Activated CD8-positive, alpha-beta memory T cell treated with anti-CD3 and anti-CD28 coated beads for 1 hour (primary cell): ENCODE results near the gene OSER1.

Experiments
- DNase-seq, 2 donors: peaks; one replicate each; pipeline ENCODE4 v3.0.0-alpha.2; 2020; ENCODE audit warnings: low read depth in 1 of 2; ENCODE audit errors: extremely low read depth in 1 of 2

Gene OSER1

DNA sequence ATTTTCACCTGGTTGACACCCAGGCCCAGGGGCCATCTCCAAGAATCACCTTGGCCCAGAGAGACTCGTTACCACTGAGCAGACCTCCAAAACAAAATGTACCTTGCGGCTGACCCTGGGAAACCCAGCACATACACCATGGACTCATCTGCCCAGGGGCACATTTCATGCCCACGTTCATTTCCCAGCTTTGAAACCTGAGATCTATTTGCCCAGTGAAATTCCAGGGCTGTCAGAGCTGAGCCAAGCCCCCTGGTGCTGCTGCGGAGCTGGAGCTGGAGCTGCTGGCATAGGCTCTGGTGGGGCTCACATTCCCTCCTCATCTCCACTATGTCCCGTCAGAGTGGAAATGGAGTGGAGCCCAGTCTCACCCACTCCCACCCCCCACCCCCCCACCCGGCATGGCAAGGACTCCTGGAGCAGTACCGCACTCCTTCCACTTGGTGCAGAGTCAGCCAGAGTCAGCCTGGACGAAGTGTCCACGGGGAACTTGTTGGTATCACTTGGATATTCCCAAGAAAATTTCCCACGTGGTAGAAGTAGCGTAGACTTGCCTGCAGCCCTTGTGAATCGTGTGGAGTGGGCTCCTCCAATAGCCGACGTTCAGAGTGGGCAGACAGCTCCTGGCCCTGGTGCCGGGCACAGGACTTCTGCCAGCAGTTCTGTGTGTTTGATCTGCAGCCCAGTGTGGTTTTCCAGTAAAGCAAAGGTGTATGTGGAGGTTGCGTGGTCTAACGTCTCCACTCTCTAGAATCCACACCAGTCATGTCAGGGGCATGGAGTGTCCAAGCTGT, 18.1 kb upstream of the OSER1 start:
- DNase-seq = no peak

DNA sequence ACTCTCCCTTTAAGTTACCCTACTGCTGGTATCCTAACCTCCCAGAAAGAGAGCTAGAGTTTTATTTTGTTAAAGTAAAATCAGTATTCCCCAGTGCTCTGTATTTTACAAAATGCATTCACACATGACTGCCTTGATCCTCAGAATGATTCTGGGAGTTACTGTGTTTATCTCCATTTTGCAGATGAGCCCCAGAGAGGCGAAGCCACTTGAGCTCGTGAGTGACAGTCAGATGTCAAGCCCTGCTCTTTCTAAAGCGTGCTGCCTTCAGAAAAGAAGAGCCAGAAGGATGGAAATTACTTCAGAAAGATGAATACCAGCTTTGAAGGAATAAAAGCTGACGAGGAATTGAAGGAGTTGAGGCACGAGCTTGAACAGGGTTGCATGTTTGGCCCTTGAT, 14.1 kb upstream of the OSER1 start:
- no peak for DNase-seq

GRCh38 chr20:44223721-44224120, 13.2 kb upstream of the OSER1 start:
- DNase-seq = no peak

DNA sequence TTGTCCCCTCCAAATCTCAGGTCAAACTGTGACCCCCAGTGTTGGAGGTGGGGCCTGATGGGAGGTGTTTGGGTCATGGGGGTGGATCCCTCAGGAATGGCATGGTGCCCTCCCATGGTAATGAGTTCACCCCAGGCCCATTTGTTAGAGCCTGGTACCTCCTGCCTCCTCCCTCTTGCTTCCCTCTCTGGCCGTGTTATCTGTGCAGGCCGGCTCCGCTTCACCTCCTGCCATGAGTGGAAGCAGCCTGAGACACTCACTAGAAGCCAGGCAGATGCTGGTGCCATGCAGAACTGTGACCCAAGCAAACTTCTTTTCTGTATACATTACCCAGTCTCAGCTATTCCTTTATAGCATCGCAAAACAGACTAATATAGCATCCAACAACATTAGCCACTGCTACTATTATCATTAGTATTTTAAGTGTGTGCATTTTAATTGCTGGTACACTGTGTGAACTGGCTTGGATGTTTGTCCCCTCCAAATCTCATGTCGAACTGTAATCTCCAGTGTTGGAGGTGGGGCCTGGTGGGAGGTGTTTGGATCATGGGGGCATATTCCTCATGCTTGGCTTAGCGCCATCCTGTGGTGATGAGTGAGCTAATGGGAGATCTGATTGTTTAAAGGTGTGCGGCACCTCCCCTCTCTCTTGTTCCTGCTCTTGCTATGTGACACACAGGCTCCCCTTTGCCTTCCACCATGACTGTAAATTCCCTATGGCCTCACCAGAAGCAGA, 12.2 kb upstream of the OSER1 start:
- no peak for DNase-seq

- no peak for DNase-seq
These were observed 11.5 kb upstream of the OSER1 start for GRCh38 chr20:44222027-44222426.

- no peak for DNase-seq
These were observed 10.9 kb upstream of the OSER1 start for GRCh38 chr20:44221368-44221954.

- DNase-seq = no peak
These were observed 9.2 kb upstream of the OSER1 start for GRCh38 chr20:44219791-44220190.

DNA sequence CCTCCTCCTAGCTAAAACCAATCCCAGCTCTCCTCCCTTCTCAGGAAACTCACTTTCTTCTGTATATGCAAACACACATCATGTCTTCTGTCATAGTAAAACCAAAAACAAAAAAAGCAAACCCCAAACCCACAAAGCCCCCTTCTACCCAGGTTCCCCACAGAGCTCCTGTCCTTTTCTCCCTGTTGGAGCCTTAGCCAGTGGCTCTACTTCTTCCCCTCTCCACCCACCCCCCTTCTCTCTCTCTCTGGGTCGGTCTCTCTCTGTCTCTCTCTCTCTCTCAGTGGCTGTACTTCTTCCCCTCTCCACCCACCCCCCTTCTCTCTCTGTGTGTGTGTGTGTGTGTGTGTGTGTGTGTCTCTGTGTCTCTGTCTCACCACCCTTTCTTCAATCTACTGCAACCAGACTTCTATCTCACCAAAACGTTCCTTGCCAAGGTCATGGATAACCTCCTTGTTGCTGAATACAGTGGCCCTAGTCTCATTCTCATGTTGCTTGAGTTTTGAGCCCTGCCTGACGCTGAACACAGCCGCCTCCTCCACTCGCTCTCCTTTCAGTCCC, 8.7 kb upstream of the OSER1 start:
- DNase-seq = no peak

GRCh38 chr20:44218446-44218845, 7.9 kb upstream of the OSER1 start:
- DNase-seq = peak in 1 of 2 donors; percentile 26

- peak; percentile 23 to 49 for DNase-seq
These were observed 6.9 kb upstream of the OSER1 start for GRCh38 chr20:44217342-44218092.

DNA sequence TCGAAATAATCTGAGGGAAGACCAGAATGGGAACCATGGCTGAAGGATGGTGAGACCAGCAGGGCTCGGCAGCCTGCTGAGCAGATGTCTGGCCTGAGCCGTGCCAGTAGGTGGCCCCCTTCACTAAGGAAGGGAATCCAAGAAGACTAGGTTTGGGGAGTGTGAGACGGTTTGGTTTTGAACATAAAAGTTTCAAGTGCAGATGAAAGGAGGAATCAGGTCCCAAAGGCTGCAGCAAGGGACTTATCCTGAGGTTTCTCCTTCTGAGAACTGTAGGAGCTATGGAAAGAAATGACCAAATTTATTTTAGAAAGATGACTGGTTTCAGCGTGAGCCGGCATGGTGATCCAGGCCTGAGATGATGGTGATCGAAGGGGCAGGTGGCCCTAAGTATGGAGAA, 4.6 kb upstream of the OSER1 start:
- peak; percentile 42 to 64 for DNase-seq

DNA sequence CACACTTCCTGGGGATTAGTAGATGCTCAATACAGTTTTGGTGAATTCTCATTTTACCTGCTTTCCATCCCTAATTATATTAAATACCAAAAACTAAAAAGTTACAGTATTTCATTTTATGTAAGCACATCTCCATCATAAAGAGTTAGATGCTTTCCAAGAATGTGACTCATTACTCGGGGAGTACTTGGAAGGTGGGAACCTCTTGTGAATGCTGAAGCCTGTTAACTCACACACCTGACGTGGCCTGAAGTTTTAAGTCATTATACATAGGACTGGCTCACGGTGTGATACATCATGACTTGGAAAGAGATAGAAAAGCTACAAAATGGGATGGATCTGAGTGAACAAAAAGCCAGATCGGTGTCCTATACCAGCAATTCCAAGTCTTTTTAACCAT, 2.2 kb upstream of the OSER1 start:
- DNase-seq = no peak

DNA sequence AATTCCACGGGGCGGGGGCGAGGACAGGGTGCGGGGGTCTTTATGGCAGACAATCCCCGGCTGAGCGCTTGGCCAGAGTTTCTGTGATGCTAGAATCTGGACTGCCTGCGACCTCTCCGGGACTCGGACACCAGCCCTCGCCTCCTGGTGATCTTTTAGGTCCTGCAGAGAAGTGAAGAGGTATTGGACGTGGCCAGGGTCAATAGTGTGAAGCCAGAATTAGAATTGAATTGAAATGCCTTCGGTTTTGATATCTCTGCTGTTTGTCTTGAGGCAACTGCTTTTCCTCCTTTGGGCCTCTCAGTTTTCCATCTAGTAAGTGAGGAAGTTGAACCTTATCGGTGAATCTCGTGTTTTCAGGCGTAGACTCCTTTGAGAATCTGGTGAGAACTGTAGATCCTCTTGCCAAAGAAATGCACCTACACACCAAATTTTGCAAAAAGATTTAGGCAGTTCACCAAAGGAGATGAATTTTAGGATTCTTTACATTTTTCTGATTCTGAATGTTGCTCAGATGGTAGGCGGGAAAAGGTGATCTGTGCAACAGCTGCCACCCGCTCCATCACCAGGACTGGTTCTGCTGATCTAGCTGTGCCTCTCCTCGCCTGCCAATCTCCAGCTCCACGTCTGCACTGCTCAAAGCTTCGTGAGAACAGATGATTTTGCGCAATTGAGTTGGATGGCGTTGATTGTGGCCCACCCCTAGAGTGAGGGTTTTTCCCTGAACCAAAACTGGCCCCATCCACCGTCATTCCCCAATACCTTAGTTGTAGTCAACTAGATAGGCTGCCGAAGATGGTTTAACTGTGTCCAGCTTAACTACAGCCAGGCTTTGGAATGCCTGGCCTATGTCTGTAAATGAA, 837 bp upstream of the OSER1 start:
- DNase-seq = no peak

DNA sequence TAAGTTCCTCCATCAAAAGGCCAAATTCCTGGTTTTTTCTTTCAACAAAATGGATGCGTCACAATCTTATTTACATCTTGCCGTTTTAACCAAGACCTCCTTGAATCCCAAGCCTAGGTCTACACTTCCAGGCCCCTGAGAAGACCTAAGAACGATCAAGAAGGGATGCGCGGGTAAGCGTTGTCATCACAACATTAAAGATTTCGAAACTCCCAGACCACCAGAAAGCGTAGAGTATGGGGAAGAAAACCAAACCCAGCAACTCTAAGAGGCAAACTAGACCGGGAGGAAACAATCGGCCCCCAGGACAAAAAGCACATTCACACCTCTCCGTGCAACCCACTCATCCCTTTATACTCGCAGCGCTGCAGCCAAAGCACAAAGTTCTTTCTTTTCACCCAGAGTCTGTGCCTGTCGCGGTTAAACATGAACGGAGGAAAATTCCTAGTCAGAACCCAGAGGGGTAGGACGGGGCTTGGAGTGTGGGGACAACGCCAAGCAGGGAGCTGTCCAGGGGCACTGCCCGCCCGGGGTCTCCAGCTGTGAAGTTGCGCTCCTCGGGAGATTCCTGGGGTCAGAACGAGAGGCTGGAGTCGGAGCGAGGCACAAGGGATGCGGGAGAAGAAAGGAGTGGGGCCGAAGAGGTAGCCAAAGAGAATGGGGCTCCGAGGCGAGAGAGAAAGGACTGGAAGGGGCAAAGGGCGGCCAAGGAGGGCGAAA, 725 bp downstream of the OSER1 start:
- no peak for DNase-seq

- DNase-seq = no peak
These were observed 1.8 kb downstream of the OSER1 start for GRCh38 chr20:44208770-44209169.

DNA sequence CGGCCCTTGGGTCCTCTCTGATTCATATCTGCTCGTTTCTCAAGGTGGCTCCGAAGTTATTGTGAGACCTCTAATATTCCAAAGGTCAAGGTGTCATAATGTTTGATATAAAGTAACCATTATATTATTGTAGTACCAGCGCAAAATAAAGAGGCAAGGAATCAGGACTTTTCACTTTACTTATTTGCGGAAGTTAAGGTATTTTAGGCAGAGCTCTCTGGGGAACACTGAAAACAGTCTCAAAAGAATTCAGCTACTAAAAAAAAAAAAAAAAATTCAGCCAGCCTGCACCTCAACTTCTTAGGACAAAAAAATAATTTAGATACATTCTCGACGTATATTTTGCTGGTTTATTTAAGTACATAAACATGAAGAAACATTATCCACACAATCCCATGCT, 2.4 kb downstream of the OSER1 start:
- DNase-seq = no peak

DNA sequence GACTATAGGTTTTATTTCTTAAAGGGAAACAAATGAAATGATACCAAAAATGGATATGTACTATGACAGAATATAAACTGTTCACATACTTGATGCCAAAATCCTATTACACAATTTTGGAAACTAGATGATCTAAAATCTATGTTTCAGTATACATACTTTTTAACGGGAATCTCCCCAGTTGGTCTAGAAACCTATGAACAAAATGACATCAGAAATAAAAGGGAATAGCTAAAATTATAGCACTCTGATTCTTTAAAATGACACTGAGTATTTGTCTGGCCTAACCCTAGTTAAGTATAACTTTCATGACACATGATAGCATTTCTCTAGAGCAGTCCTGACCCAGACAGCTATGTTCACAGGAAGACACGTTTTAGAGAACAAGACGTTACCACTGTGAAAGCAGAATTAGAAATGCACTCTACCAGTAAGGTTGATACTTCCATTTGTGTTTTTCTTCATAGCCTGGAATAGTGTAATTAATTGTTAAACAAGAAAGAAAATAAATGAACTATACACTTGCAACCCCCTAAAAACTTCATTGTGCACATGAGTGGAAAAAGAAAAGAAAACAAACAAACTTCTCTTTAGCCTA, 3.3 kb downstream of the OSER1 start:
- DNase-seq = no peak

DNA sequence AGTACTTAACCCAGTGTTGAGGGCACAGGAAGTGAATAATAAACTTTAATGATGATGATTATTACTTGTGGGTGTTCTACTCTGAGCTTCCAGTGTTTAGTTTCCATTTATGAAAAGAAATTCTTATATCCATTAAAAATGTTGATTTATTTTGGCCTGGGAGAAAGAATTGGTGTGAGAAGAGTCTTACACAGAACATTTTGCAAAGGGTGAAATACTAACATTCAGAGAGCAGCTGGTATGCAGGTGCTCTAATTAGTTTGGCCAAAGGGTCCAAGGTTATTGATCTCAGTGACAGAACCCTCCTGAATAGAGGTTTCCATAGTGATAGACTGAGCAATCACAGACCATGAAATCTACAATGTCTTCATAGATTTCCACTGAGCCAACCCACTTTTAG, 4.4 kb downstream of the OSER1 start:
- no peak for DNase-seq

- no peak for DNase-seq
These were observed 5.7 kb downstream of the OSER1 start for GRCh38 chr20:44204832-44205215.
